GM10266 (cell line): ENCODE measurements around the gene KIRREL3.

Experiments used
- DNase-seq: peaks from one replicate; pipeline ENCODE4 v3.0.0; 2012; ENCODE audit errors: extremely low spot score
- TF ChIP-seq, protein P1 (sequence below): IDR thresholded peaks from 2 replicates; pipeline ENCODE4 v1.5.1; 2012; ENCODE audit warnings: mild to moderate bottlenecking, low read depth; ENCODE audit not compliant: control insufficient read depth, insufficient read depth; ENCODE audit errors: missing control alignments

KIRREL3 gene

DNA sequence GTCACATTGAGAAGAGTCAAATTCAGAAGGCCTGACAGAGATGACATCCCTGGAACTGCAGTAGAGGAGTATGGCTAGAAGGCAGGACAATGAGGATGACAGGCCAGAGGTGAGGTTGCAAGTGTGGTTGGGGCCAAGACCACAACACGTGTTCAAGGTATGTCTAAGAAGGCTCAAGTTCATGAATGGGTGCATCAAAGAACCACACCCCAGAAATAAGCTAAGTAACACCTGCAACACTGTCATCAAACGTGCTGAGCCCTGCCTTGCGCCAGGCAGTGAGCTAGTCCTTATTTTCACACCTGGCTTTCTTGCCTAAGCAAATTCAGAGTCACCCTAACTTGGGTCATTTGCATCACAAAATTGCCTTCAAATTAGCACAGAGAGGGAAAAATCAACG, 313.6 kb downstream of the KIRREL3 start:
- TF ChIP-seq, protein P1, sequence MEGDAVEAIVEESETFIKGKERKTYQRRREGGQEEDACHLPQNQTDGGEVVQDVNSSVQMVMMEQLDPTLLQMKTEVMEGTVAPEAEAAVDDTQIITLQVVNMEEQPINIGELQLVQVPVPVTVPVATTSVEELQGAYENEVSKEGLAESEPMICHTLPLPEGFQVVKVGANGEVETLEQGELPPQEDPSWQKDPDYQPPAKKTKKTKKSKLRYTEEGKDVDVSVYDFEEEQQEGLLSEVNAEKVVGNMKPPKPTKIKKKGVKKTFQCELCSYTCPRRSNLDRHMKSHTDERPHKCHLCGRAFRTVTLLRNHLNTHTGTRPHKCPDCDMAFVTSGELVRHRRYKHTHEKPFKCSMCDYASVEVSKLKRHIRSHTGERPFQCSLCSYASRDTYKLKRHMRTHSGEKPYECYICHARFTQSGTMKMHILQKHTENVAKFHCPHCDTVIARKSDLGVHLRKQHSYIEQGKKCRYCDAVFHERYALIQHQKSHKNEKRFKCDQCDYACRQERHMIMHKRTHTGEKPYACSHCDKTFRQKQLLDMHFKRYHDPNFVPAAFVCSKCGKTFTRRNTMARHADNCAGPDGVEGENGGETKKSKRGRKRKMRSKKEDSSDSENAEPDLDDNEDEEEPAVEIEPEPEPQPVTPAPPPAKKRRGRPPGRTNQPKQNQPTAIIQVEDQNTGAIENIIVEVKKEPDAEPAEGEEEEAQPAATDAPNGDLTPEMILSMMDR = no peak
- no peak for DNase-seq

DNA sequence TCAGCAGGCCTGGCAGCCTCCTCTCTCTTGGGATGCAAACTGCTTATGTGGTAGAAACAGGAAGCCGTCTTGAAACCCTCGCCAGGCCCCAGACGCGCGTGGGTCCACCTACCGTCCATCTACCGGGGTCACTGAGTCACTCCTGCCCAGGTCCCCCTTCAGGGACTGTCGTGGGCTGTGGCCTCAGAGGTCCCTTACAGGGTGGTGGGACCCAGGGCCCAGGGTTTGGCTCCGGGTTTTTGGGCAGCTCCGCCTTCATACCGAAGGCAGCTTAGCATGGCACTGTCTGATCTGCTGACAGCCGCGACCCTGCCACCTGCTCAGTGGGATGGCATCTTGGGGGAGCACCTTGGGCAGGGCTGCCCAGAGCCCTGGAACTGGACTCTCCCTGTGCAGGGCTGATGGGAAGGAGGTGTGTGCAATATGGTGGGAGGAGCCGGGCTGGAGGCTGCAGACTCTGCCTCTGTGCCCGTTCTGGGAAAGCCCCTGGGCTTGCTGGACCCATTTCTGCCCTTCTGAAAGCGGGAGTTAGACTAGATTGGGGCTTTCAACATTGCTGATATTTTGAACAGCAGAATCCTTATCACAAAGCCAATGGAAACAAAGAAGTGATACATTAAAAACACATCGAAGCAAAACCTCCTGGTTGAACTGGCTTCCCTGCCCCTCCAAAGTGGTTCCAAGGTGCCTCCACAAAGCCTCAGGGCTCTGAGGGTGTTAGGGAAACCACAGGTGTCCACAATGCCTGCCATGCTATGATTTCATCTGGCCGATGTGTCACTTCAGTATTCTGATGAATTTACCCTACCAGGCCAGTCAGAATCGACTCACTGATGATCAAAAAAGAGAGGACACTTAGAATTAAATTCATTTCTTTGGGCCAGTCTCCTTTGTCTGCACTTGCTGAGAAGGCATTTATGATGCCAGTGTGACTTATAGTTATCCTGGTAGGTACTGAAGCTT, 316.5 kb downstream of the KIRREL3 start:
- no peak for DNase-seq
- TF ChIP-seq, protein P1 = no peak

DNA sequence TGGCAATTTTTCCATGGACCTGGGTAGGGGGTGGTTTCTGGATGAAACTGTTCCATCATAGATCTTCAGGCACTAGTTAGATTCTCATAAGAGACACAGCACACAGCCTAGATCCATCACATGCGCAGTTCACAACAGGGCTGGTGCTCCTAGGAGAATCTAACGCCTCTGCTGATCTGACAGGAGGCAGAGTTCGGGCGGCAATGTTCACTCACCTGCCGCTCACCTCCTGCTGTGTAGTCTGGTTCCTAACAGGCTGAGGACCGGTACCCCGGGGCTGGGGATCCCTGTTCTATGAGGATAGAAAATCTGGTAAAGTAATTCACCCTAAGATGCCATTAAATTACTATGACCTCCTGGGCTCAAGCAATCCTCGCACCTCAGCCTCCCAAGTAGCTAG, 318.0 kb downstream of the KIRREL3 start:
- TF ChIP-seq, protein P1 = no peak
- no peak for DNase-seq

DNA sequence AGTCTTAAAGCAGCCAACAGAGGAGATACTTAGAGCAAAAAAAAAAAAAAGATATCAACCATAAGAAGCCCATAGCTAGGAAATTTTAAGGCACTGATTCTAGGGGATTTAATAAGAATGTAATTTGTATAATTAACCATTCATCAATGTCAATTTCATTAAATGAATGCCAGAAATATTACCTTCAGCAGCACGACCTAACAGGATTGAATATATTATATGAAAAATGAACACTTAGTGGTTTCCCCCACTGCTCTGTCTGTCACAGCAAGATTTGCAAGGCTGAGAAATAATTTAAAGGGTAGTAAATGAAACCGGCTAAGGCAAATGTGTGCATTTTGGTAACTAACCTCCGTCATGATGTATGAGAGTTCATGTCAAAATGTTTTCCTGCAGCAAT, 319.9 kb downstream of the KIRREL3 start:
- TF ChIP-seq, protein P1 = no peak
- DNase-seq = no peak

DNA sequence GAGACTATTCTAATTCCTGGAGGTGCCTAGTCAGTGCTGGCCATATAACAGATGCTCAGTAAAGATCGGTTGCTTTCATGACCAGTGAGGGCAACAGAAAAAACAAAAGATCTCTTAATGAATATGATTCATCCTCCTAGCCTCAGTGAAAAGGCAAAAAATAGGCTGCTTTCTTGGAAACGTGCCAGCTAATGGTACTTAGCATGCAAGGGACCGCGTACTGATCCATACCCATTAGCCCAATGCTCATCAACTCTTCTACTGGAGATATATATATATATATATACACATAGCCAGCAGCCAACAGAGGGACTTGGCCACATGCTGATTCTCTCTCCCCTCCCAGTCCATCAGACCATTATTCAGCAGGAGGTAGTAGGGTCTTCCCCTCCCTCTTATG, 320.4 kb downstream of the KIRREL3 start:
- TF ChIP-seq, protein P1 = no peak
- DNase-seq = no peak

DNA sequence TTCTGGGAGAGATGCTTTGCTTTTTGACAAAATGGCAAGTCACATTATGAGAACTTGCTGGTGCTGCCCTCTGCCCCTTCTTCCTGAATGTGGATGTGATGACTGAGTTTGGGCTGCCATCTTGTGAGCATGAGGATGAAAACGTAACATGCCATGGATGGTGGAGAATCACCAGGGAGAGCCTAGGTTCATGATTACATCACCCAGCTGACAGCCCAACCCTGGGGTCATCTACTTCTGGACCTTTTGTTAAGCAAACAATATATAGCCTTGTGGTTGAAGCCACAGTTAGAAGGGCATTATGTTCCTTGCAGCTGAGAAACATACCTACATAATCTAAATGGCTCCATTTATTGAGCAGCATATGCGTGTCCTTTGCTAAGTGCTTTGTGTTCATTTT, 321.5 kb downstream of the KIRREL3 start:
- DNase-seq = no peak
- TF ChIP-seq, protein P1 = no peak

DNA sequence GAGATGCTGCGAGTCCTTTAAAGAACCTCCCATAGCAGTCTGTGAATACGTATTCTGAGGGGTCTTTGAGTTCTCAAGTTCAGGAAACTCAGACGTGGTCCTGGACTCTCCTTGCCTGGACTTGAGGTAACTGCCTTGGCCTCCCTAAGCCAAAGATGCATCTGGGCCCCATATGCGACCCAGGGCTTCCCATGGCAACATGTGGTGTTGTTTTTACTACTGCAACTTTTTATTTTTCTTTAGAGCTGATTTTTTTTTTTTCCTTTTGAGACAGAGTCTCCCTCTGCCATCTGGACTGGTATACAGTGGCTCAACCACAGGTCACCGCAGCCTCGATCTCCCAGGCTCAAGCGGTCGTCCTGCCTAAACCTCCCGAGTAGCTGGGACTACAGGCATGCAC, 324.0 kb downstream of the KIRREL3 start:
- TF ChIP-seq, protein P1 = no peak
- no peak for DNase-seq
